ENCODE data around the gene TMC6. TPM values are rescaled to one million over a fixed set of nuclear protein-coding genes. Genes with fewer than 3 reads are reported as not detected.
"Not testable (repeated sequence)": the region's sequence is repeated elsewhere in the genome, so short reads cannot be mapped to it uniquely, and the experiment has no call there.

TMC6 gene
- polyA plus RNA-seq, 1 of the 3 experiments (the other 2 are of a cell fraction), result 5.5 TPM

GRCh38 chr17:78082988-78083387 is 45.6 kb downstream of the TMC6 start:
- Histone ChIP-seq H3K79me2 (ENCODE audit: insufficient read depth) (no peaks in the 10 kb centered on the region), H3K9me3 (no peaks in the 10 kb centered on the region), H2AFZ (ENCODE audit: low read depth) (no peak overlapping the region), H3K4me3 (ENCODE audit: low read depth in 2 of 2, low read length in 1 of 2) (no peak overlapping the region), H3K27me3 (ENCODE audit: insufficient read depth) (no peaks in the 10 kb centered on the region), H3K4me2 (no peak overlapping the region), H3F3A (replicated peaks; ENCODE audit: insufficient read depth) (no peaks in the 10 kb centered on the region), H3K9me2 (no peaks in the 10 kb centered on the region), H3K36me3 (replicated peaks in 1 of 2; ENCODE audit: control insufficient read depth in 1 of 2, insufficient read depth in 2 of 2, low read length in 1 of 2) (peaks cover 58 to 73% of the 10 kb centered on the region in 2 experiments), H3K27ac (ENCODE audit: low read depth in 2 of 2, low read length in 1 of 2) (no peak overlapping the region), H3K4me1 (ENCODE audit: control insufficient read depth in 1 of 2, insufficient read depth in 2 of 2, low read depth in 1 of 2, low read length in 1 of 2) (no peaks in the 10 kb centered on the region), H3K9ac (no peak overlapping the region), H4K20me1 (ENCODE audit: insufficient read depth) (no peaks in the 10 kb centered on the region)
- DNase-seq, result no peak
- 98% methylated on average over 7 of the region's 7 CpGs for WGBS (ENCODE audit: low lambda C conversion rate)
- CTCF ChIA-PET, result interaction anchor here (0.6 to 4.2 kb wide), 7 partner anchors 9 to 93 kb away, joined by 3 to 42 read pairs (median 4); no protein-coding TSS in a partner anchor
- no peak for TF ChIP-seq TEAD4 (IDR thresholded peaks at IDR 0.05; ENCODE audit: borderline replicate concordance, insufficient read depth)
- no peak for TF ChIP-seq JUND (IDR thresholded peaks at IDR 0.05)
- no peak for TF ChIP-seq FOXM1 (IDR thresholded peaks at IDR 0.05; ENCODE audit: low read depth)
- TF ChIP-seq GABPA (IDR thresholded peaks at IDR 0.05; ENCODE audit: low read depth), result no peak
- no peak for TF ChIP-seq RFX5 (IDR thresholded peaks at IDR 0.05; ENCODE audit: low read length)
- TF ChIP-seq REST (IDR thresholded peaks at IDR 0.05; ENCODE audit: low read depth, low read length), result no peak
- TF ChIP-seq NRF1 (IDR thresholded peaks at IDR 0.05; ENCODE audit: low read depth, low read length), result no peak
- TF ChIP-seq, protein P1, sequence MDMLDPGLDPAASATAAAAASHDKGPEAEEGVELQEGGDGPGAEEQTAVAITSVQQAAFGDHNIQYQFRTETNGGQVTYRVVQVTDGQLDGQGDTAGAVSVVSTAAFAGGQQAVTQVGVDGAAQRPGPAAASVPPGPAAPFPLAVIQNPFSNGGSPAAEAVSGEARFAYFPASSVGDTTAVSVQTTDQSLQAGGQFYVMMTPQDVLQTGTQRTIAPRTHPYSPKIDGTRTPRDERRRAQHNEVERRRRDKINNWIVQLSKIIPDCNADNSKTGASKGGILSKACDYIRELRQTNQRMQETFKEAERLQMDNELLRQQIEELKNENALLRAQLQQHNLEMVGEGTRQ (IDR thresholded peaks at IDR 0.05; ENCODE audit: borderline replicate concordance, low read depth, low read length), result no peak
- TF ChIP-seq EP300 (IDR thresholded peaks at IDR 0.05; ENCODE audit: borderline replicate concordance in 1 of 2, low read depth in 1 of 2, low read length in 1 of 2), result no peak
- TF ChIP-seq, protein P2, sequence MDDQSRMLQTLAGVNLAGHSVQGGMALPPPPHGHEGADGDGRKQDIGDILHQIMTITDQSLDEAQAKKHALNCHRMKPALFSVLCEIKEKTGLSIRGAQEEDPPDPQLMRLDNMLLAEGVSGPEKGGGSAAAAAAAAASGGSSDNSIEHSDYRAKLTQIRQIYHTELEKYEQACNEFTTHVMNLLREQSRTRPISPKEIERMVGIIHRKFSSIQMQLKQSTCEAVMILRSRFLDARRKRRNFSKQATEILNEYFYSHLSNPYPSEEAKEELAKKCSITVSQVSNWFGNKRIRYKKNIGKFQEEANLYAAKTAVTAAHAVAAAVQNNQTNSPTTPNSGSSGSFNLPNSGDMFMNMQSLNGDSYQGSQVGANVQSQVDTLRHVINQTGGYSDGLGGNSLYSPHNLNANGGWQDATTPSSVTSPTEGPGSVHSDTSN (IDR thresholded peaks at IDR 0.05), result no peak
- TF ChIP-seq ELF1 (IDR thresholded peaks at IDR 0.05), result no peak
- TF ChIP-seq, protein P3, sequence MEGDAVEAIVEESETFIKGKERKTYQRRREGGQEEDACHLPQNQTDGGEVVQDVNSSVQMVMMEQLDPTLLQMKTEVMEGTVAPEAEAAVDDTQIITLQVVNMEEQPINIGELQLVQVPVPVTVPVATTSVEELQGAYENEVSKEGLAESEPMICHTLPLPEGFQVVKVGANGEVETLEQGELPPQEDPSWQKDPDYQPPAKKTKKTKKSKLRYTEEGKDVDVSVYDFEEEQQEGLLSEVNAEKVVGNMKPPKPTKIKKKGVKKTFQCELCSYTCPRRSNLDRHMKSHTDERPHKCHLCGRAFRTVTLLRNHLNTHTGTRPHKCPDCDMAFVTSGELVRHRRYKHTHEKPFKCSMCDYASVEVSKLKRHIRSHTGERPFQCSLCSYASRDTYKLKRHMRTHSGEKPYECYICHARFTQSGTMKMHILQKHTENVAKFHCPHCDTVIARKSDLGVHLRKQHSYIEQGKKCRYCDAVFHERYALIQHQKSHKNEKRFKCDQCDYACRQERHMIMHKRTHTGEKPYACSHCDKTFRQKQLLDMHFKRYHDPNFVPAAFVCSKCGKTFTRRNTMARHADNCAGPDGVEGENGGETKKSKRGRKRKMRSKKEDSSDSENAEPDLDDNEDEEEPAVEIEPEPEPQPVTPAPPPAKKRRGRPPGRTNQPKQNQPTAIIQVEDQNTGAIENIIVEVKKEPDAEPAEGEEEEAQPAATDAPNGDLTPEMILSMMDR (IDR thresholded peaks at IDR 0.05), result no peak
- TF ChIP-seq MEF2A (IDR thresholded peaks at IDR 0.05; ENCODE audit: borderline replicate concordance, low read depth), result no peak
- no peak for TF ChIP-seq RAD21 (IDR thresholded peaks at IDR 0.05; ENCODE audit: low read length)
- TF ChIP-seq POLR2AphosphoS5 (IDR thresholded peaks at IDR 0.05; ENCODE audit: low read depth, low read length), result no peak
- TF ChIP-seq CHD2 (IDR thresholded peaks at IDR 0.05; ENCODE audit: low read length, partially characterized antibody), result no peak
- TF ChIP-seq NFIC (IDR thresholded peaks at IDR 0.05; ENCODE audit: borderline replicate concordance), result no peak
- TF ChIP-seq MXI1 (IDR thresholded peaks at IDR 0.05; ENCODE audit: low read depth, low read length), result no peak
- TF ChIP-seq RXRA (IDR thresholded peaks at IDR 0.05; ENCODE audit: borderline replicate concordance, low read depth), result no peak
- POLR2A ChIA-PET, result no interaction called here

- POLR2A ChIA-PET; DNase-seq; H3K9me2 ChIP-seq; H3K27me3 ChIP-seq (ENCODE audit: insufficient read depth); H3K4me3 ChIP-seq (ENCODE audit: low read depth in 2 of 2, low read length in 1 of 2); H3K4me1 ChIP-seq (ENCODE audit: control insufficient read depth in 1 of 2, insufficient read depth in 2 of 2, low read depth in 1 of 2, low read length in 1 of 2); H3K79me2 ChIP-seq (ENCODE audit: insufficient read depth); H3F3A ChIP-seq (replicated peaks; ENCODE audit: insufficient read depth); H3K4me2 ChIP-seq; H3K27ac ChIP-seq (ENCODE audit: low read depth in 2 of 2, low read length in 1 of 2); H2AFZ ChIP-seq (ENCODE audit: low read depth); H3K9me3 ChIP-seq; H3K9ac ChIP-seq; H4K20me1 ChIP-seq (ENCODE audit: insufficient read depth): not testable (repeated sequence)
- 99% methylated on average over 5 of the region's 5 CpGs for WGBS (ENCODE audit: low lambda C conversion rate)
- CTCF ChIA-PET, result interaction anchor here (0.6 to 4.2 kb wide), 4 partner anchors 10 to 94 kb away, joined by 3 to 42 read pairs (median 26); no protein-coding TSS in a partner anchor
- peaks cover 55 to 73% of the 10 kb centered on the region in 2 experiments for H3K36me3 ChIP-seq (replicated peaks in 1 of 2; ENCODE audit: control insufficient read depth in 1 of 2, insufficient read depth in 2 of 2, low read length in 1 of 2)
Measured at GRCh38 chr17:78082355-78082872, 46.1 kb downstream of the TMC6 start.

Data from SK-N-SH (cell line).